Peyer's patch (tissue), 4 donors: ENCODE measurements around the gene COPZ2.

ENCODE experiments used
- CTCF ChIP-seq, 6 experiments: fragments of 450-650 bp in 4 of 6; fragments of 200-600 bp in 2 of 6; sonication (generic) in 1 of 6; IDR thresholded peaks; one replicate each; pipeline ENCODE4 v1.5.1; 2017 to 2019; ENCODE audit warnings: antibody characterized with exemption in 6 of 6, mild to moderate bottlenecking in 3 of 6, moderate library complexity in 1 of 6
- POLR2A ChIP-seq, 2 donors: fragments of 450-650 bp; IDR thresholded peaks; one replicate each; pipeline ENCODE4 v1.5.1; 2017; ENCODE audit warnings: antibody characterized with exemption in 2 of 2, mild to moderate bottlenecking in 2 of 2, moderate library complexity in 2 of 2

GRCh38 chr17:48024149-48025039 is 13.2 kb downstream of the COPZ2 start:
- no peak for TF ChIP-seq POLR2A (IDR thresholded peaks at IDR 0.05)
- TF ChIP-seq CTCF (IDR thresholded peaks at IDR 0.05), result no peak
